Stimulated activated CD8-positive, alpha-beta memory T cell treated with anti-CD3 and anti-CD28 coated beads, Interleukin-7, amount 100 ng/mL, for 4 hours (primary cell): ENCODE data around the gene FARS2.
"Not testable (repeated sequence)": the region's sequence is repeated elsewhere in the genome, so short reads cannot be mapped to it uniquely, and the experiment has no call there.

Experiments
- DNase-seq, 2 donors: peaks; one replicate each; pipeline ENCODE4 v3.0.0-alpha.2; 2020; ENCODE audit warnings: low read depth in 2 of 2

FARS2 gene

DNA sequence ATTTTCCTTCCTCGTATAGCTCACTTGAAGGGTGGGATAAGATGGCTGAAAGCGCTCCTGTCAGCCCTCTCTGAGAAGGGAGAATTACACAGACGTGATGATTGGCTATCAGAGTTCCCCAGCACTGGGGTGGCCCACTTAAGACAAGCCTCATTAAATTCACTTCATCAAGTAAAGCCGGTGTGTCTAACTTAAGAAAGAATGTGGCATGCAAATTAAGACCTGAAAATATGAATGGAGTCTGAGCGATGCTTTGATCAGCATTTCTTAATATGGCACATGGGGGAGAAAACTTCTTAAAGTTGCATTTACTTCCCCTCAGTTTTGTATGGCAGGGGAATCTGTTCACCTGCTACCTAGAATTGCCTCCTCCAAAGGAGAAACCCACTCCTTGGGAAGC is 369.3 kb downstream of the FARS2 start:
- no peak for DNase-seq

DNA sequence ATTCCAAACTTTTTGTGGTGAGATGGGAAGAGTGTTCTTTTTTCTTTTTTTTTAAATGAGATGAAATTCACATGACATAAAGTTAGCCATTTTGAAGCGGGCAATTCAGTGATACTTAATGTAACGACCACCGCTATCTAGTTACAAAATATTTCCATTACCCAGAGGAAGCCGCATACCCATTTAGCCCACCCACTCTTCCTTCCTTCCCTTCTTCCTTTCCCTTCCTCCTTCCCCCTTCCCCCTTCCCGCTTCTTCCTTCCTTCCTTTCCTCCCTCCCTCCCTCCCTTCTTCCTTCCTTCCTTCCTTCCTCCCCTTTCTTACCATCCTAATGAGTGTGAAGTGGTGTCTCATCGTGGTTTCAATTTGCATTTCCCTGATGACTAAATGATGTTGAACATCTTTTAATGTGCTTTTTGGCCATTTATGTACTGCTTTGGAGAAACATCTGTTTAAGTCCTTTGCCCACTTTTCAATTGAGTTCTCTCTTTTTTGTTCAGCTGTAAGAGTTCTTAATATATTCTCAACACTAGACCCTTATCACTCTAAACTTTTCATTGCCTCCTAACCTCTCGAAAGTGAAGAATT is 371.1 kb downstream of the FARS2 start:
- no peak for DNase-seq

DNA sequence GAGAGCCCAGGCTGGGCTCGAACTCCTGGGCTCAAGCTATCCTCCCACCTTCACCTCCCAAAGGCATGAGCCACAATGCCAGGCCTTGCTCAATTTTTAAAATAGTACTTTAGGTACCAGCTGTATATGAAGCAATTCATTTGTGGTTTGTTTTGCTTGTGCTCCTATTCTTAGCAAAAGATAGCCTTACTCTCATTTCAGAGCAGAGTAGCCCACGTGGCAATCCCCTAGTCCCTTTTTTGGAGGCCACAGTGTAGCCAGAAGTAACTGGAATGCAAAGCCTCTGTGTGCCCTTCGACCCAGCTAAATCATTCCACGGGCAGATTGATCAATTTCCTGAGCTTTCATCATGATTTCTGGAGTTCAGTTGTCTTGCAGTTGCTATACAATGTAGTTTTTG is 373.2 kb downstream of the FARS2 start:
- DNase-seq = no peak

DNA sequence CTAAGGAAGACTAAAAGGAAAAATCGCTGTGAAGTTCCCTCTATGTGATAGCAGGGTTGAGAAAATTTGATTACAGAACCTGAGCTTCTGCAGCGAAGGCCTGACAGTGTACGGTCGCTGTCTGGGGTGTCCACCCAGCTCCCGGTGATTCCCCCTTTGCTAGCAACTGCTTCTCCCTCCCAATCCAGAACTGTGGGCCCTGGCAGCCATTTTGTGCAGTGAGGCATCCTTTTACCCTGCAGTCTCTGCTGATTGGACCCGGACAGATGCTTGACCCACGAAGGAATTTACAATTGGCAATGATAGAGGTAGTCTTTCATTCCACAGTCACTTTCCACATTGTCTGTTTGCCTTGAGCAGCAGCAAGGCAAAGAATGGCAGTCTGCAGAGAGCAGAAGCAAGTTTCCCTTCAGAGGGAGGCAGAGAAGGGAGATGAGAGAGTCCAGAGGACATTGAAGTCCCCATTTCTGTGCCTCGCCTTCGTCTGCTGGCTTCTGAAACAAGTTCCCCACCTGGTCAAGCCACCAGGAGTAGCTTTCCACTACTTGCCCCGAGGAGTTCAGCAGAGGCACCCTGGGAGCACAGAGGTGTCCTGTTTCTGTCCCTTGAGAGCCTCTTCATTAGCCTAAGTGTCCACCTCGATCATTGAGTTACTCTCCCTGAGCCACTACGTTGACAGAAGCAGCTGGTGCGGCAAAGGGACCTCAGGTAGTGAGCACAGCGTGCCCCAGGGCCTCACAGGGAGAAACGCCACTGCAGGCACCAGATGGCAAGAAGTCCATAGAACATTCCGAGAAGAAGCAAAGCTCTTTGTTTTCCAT is 375.1 kb downstream of the FARS2 start:
- no peak for DNase-seq

DNA sequence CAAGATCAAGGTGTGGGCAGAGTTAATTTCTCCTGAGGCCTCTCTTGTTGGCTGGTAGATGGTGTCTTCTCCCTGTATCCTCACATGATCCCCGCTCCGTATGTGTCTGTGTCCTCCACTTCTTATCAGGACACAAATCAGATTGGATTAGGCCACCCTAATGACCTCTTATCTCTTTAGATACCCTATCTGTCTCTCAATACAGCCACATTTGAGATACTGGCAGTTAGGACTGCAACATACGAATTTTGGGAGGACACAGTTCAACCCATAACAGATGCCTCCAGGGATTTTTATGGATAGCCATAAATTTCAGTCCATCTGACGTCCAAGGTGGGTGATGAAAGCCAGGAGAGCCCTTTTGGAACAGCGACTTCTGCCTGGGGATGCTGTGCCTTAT is 376.4 kb downstream of the FARS2 start:
- no peak for DNase-seq

DNA sequence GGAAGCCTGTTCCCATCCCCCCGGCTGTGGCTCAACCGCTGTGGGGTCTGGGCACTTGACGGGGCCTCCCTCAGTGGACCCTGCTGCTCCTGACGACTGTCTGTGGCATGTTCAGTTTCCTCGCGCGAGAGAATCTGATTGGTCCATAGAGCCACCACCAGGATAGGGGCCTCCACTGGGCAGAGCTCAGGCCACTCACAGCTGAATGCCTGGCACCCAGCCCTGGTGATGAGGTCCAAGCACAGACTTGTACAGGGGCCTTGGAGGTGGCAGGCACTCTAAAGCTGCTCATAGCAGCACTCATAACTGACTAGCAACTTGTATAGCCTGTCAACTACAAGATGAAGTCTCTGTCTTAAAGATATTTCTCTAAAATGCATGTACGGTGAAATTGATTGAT is 377.4 kb downstream of the FARS2 start:
- DNase-seq = no peak

DNA sequence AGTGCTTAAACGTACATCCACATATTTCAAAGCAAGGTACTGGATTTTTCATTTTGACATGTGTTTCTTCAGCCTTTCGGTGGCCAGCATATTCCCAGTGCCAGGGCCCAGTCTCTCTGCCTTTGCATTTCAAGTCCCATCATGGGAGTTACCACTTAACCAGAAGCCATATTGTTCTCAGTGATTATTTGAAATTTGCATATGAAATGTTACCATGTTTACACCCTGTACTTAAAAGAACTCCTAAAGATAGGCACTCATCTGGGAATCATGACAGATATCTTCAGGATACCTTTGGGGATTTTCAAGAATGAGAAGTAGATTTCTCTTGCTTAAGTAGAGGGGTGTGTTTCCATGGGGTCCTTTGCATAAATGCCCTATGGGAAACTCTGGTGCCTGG is 377.9 kb downstream of the FARS2 start:
- no peak for DNase-seq

DNA sequence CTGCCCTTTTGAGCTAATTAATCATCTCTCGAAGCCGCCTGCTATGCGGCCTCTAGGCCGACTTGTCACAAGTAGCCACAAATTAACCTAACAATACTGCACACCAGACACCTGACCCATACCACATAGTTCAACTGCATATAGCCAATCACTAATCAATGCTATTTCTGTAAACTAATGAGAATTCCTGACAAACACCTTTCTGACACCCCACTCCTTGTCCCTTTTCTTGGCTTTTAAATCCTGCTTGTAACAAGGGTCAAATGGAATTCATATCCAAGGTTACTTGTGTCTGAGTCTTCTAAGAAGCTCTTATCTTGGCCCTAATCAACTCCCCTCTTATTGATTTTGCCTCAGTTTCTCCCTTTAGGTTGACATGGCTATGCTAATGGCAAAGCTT is 379.3 kb downstream of the FARS2 start:
- DNase-seq = no peak

DNA sequence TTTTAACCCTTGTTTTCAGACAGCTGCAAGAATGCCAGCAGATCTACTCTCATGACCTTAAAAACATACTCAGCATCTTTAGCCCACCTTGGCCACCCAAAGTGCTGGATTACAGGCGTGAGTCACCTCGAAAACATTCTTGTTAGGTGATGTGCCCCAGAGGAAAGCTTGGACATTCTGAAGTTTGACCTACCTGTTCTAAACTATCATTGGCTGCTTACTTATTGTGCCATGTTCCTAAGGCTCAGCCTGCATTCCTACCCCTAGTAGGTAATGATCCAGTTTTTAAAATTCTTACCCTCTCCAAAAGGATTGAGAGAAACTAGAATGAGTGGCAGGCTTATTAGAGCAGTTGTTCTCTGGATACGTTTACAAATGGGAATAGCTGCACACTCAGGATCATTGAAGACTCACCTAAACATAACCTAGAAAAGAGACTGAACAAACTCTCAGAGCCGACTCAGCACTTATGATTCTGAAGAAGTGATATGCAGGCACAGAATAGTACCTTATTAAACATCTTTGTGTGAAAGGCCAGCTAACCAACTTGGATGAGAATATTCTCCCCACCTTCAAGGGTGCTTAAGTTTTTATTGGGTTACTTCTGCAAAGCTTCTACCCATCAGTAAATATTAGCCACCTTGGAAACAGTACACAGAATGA is 383.3 kb downstream of the FARS2 start:
- DNase-seq = no peak

DNA sequence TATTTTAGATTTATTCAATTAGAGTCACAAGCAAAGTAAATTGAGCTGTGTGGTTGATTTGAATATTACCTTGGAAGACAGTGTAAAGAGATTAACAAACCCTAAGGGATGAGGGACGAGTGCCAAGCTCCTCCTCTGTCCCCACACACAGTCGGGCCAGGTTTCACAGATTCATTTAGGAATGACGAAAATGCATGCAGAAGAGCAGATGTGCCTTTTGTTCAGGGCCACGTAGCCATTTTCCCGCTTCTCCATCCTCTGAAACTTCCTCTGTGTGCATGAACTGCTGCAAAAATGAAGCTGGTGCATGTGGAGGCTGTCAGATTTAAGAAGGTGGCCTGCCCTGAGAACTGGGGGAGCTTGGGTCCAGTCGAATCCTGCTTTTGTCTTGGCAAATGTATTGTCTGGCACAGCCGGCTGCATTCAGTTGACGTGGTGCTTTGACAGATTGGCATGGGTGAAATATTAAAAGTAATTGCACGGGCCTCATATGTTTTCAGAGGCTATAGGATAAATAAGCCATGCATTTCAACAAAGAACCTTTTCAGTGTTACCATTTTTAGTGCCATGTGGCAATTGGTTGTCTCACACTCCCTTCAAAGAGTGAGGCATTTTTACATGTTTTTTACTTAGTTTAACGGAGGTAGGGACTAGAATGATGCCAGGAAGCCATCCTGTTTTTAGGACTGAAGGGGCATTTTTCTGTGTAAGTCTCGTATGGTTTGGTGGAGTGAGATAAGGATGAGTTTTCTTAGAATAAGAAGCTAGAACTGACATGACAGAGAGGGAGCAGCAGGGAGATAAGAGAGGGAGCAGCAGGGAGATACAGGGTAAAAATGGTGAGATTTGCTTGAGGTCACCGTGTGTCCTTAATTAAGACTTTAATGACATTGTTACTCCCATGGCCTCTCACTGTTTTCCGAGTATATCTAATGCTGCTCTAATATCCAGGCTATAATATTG is 384.3 kb downstream of the FARS2 start:
- DNase-seq = no peak

DNA sequence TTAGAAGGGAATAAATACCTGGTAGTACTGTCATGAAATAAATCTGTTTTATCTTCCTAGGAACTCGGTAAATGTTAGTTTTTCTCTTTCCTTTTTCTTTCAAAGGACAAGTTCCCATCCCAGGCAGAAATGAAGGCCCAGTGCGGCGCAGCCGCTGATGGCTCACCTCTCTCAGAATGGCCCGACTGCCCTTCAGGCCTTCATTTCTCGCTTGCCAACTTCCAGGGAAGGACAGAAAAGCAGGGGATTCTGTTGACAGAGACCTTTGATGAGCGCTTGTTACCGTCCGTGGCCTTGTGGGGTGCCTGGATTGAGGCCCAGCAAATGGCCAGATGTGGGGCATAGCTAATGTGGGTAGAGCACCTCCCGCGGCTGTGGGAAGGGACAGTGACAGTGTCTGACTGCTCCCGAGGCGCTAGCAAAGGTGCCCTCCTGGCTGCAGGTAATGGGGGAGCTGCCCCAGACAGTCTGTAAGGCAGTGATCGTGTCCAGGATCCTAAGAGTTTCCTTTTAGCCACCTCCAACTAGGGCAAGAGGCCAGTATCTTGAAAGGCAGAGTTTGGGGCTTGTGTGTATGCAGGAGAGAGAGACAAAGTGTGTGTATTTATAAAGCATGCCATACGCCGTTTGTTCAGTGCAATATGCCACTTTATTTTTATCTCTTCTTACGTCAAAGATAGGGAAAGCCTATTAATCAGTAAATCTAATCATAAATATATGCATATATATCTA is 391.3 kb downstream of the FARS2 start:
- no peak for DNase-seq

DNA sequence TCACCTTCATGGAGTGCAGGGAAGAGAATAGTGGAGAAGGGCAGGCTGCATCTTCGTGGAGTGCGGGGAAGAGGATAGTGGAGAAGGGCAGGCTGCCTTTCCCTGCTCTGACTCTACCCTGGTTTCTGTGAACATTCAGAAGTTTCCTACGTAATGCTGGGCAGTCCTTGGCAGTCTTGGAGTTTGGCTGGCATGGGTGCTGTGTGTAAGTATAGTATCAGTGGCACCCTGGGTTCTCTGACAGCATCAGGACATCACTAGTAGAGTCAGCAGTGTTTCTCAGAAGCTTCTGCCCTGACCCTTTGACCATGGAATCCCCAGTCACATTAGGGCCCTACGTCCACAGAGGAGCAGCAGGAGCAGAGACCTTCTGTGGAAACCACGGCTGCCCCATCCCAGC is 392.5 kb downstream of the FARS2 start:
- DNase-seq = no peak

DNA sequence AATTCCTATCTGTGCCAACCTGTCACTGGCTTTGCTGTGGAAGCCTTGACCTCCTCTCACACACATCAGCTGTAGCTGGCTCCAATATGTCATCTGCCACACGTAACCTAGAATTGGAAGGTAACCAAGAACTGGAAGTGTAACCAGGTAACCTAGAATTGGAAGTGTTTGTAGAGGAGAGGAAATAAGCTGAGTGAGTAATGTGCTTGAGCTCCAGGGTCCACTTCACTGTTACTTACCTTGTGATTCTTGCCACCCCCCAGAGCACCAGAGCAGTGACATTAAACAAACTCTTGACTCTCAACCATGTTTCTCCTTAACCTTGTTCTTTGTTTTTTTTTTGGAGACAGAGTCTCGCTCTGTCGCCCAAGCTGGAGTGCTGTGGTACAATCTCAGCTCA is 394.9 kb downstream of the FARS2 start:
- DNase-seq = no peak

DNA sequence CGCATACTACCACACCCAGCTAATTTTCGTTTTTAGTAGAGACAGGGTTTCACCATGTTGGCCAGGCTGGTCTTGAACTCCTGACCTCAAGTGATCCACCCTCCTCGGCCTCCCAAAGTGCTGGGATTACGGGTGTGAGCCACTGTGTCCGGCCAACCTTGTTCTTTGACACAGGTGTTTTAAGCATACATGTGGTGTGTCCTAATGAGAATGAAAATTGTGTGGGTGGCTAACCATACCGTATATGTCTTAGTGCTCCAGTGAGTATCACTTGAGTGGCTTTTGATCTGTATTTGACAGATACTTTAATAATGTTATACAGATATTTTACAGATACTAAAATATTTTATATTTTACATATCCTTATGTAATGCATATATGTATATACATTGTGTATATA is 395.4 kb downstream of the FARS2 start:
- DNase-seq = not testable (repeated sequence)

DNA sequence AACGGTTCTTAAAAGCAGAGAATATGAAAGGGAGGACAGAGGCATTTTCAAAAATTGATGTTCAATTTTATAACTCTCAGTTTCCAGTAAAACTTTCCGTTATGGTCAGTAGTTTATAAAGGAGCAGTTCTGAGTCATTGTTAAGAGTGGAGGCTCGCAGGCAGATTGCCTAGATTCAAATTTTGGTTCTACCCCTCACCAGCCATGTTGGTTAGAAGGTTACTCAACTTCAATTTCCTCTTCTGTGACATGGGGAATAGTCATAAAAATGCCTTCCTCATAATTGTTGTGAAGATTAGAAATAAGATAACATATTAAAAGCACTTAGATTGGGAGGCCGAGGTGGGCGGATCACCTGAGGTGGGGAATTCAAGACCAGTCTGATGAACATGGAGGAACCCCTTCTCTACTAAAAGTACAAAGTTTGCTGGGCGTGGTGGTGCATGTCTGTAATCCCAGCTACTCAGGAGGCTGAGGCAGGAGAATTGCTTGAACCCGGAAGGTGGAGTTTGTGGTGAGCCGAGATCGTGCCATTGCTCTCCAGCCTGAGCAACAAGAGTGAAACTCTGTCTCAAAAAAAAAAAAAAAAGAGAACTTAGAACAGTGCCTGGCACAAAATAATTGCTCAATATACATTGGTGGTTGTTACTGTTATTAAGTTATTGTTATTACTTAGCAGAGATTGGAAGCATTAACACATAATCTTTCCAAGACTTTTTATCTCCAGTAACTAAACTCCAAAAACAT is 396.5 kb downstream of the FARS2 start:
- no peak for DNase-seq

DNA sequence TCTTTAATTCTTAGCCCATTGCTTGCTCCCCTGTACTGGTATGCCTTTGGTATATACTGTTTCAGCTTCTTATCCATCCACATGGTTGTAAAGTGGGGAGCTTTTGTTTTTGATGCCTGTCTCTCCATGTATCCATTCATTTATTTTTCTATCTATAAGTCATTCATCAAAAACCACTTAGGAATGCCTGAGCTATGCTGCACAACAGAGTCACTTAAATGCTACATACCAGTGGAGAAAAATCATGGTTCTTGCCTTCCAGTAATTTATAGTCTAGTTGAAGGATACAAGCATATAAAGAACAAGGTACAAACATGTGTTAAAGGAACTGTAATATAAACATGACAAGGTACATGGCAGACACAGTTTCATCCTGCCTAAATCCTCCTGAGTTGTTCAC is 398.2 kb downstream of the FARS2 start:
- no peak for DNase-seq

DNA sequence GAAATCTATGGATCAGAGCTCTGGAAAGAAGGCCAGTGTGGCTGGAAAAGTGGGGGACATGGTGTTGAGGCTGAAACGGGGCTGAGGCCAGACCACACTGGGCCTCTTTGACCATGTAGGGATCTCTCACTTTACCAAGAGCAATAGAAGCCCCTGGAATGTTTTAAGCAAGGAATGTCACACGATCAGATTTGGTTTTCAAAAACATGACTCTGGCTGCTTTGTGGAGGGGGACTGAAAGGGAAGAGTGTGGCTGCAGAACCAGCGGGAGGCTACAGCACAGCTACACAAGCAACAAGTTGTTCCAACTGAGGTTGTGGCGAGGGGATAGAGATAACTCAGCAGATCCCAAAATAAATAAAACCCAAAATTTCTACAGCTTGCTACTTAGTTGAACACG is 399.5 kb downstream of the FARS2 start:
- DNase-seq = no peak

DNA sequence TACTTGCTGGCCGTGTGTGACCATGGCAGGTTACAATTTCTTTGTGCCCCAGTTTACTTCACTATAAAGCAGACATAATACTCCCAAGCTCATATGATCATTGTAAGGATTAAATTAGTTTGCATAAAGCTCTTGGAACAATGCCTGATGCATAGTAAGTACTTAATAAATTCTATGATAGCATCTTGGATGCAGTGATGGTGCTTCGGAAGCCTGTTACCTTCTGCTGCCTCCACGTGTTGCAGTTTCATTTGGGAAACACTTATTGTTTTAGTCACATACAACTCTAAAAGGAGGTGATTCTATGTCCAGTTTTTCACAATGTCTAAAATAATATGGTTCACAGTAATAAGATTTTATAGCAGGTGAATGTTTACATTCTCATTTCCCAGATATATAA is 401.5 kb downstream of the FARS2 start:
- no peak for DNase-seq

DNA sequence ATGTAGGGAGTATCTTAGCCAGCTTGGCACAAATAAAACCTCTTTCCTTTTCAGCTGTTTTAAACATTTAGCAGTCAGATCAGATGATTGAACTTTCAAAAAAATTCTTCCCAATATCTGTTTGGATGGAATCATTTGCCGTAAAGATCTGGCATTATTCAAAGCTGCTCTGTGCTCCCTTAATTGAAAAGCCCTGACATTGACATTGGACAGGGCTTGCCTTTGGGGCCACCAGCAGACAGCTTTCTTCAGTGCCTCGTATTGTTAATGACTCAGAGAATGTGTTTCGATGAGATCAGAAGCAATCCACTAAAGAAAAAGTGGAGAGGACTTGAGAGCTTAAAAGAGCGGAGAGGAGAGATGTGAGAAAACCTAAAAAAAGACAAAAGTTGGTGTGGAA is 401.9 kb downstream of the FARS2 start:
- DNase-seq = no peak

DNA sequence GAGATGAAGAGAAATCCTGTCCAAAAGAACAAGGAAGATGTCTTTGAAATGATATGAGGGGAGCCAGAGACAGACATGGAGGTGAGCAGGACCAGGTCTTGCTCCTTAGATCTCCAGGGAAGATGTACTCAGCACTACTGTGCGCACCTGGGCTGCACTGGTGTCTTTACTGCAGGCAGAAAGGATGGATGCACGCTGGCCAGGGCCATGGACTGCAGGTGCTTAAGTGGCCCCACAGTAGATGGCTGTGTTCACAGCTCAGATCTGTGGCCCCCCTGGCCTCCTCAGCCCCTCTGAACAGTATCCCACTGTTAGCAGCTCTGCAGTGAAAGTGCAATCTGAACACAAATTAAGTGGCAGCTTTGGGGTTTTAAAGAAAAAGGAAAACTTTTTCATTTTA is 402.4 kb downstream of the FARS2 start:
- no peak for DNase-seq

DNA sequence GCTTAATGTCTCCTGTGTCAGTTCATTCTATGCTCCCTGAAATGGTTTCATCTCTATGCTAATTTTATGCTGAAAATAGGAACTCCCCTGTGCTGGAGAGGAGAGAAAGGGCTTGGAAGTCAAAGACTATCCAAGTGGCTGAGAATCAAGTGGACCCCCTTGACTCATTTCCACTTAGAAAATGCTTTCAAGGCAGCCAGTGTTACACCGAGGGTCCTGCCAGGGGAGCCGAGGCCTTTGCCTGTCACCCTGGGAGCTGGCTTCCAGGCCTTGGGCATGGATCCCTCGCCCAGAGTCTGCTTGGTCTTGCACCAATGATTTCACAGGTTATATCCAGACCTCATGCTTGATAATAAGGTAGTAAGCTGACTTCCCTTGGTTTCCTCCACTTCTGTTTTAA is 402.8 kb downstream of the FARS2 start:
- no peak for DNase-seq
